ENCODE measurements around the gene FAM168A. TPM values are rescaled to one million over a fixed set of nuclear protein-coding genes. Genes with fewer than 3 reads are reported as not detected.

The FAM168A gene
- total RNA-seq, 1 donor: 28.2 TPM

DNA sequence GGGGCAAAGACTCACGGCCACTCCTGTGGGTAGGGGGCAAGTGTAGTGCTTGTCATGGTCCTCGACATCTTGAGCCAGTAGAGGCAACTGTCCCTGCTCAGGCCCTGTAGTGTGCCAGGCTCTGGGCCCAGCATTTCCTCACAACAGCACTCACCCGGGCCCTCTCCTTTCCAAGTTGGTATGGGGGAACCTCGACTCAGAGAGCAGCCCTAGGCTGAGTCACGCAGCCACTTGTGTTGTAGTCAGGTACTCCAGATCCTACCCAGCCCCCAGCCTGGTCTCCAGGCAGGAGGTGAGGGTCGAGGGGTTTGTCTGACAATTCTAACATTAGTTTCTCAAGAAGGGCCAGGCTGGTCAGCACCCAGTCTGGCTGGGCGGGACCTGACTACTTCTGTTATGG lies 217.6 kb downstream of the FAM168A start:
- peaks cover 51% of the 10 kb centered on the region for H4K20me1 ChIP-seq (ENCODE audit: insufficient read depth, low read length)
- no peak overlapping the region for H3K27ac ChIP-seq (ENCODE audit: low read depth, low read length)
- peaks cover 90% of the 10 kb centered on the region for H3K79me2 ChIP-seq (ENCODE audit: insufficient read depth, low read length)
- H3K27me3 ChIP-seq (ENCODE audit: insufficient read depth, low read length): no peaks in the 10 kb centered on the region
- peaks cover 23% of the 10 kb centered on the region for H3K4me1 ChIP-seq (ENCODE audit: insufficient read depth, low read length)
- TF ChIP-seq, protein P1, sequence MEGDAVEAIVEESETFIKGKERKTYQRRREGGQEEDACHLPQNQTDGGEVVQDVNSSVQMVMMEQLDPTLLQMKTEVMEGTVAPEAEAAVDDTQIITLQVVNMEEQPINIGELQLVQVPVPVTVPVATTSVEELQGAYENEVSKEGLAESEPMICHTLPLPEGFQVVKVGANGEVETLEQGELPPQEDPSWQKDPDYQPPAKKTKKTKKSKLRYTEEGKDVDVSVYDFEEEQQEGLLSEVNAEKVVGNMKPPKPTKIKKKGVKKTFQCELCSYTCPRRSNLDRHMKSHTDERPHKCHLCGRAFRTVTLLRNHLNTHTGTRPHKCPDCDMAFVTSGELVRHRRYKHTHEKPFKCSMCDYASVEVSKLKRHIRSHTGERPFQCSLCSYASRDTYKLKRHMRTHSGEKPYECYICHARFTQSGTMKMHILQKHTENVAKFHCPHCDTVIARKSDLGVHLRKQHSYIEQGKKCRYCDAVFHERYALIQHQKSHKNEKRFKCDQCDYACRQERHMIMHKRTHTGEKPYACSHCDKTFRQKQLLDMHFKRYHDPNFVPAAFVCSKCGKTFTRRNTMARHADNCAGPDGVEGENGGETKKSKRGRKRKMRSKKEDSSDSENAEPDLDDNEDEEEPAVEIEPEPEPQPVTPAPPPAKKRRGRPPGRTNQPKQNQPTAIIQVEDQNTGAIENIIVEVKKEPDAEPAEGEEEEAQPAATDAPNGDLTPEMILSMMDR (IDR thresholded peaks at IDR 0.05; ENCODE audit: extremely low read depth, low read depth, low read length): no peak
- no peak overlapping the region for H3K4me2 ChIP-seq (ENCODE audit: insufficient read depth, low read length)
- H2AFZ ChIP-seq (ENCODE audit: low read length): no peak overlapping the region
- no peak for DNase-seq (ENCODE audit: insufficient read length, low spot score, missing footprints)
- no peak overlapping the region for H3K4me3 ChIP-seq (ENCODE audit: insufficient read depth, low read length)
- no peaks in the 10 kb centered on the region for H3K9me3 ChIP-seq (ENCODE audit: low read depth, low read length)
- H3K36me3 ChIP-seq (ENCODE audit: insufficient read depth, low read length): no peaks in the 10 kb centered on the region

DNA sequence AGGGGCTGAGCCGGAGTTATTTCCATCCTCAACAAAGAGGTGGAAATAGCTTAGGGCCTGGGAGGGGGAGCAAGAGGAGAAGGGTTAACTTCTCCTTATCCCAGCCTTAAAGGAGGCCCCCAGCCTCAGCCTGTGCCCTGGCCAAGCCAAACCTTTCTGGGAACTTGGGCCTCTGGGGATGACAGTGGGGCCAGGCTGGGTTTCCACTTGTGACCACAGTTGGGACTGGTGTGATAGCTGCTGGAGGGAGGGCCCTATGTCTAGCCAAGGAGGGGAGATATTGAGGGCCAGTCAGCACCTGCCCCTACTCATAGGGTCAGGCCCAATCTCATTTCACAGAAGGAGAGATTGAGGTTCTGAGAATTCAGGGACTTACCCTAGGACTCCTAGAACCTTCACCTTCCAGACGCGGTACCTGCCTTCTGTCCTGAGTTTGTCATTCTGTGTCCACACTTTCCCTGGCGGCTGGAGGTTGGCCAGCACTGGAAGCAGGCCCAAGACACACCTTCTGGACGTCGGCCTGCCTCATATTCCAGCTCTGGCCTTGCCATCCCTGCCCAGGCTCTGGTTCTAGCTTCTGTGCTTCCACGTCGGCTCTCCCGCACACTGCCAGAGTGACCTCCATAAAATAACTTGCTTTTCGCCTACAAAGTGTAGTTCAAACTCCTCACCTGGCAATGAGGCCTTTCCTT lies 218.6 kb downstream of the FAM168A start:
- no peak for DNase-seq (ENCODE audit: insufficient read length, low spot score, missing footprints)
- Histone ChIP-seq H3K9me3 (ENCODE audit: low read depth, low read length) (no peaks in the 10 kb centered on the region), H3K79me2 (ENCODE audit: insufficient read depth, low read length) (peaks cover 80% of the 10 kb centered on the region), H3K4me2 (ENCODE audit: insufficient read depth, low read length) (no peak overlapping the region), H4K20me1 (ENCODE audit: insufficient read depth, low read length) (peaks cover 47% of the 10 kb centered on the region), H3K4me1 (ENCODE audit: insufficient read depth, low read length) (peaks cover 23% of the 10 kb centered on the region), H3K27ac (ENCODE audit: low read depth, low read length) (peak overlapping the region; percentile 23), H2AFZ (ENCODE audit: low read length) (no peak overlapping the region), H3K4me3 (ENCODE audit: insufficient read depth, low read length) (no peak overlapping the region), H3K36me3 (ENCODE audit: insufficient read depth, low read length) (no peaks in the 10 kb centered on the region), H3K27me3 (ENCODE audit: insufficient read depth, low read length) (no peaks in the 10 kb centered on the region)
- TF ChIP-seq, protein P1 (IDR thresholded peaks at IDR 0.05; ENCODE audit: extremely low read depth, low read depth, low read length): no peak

DNA sequence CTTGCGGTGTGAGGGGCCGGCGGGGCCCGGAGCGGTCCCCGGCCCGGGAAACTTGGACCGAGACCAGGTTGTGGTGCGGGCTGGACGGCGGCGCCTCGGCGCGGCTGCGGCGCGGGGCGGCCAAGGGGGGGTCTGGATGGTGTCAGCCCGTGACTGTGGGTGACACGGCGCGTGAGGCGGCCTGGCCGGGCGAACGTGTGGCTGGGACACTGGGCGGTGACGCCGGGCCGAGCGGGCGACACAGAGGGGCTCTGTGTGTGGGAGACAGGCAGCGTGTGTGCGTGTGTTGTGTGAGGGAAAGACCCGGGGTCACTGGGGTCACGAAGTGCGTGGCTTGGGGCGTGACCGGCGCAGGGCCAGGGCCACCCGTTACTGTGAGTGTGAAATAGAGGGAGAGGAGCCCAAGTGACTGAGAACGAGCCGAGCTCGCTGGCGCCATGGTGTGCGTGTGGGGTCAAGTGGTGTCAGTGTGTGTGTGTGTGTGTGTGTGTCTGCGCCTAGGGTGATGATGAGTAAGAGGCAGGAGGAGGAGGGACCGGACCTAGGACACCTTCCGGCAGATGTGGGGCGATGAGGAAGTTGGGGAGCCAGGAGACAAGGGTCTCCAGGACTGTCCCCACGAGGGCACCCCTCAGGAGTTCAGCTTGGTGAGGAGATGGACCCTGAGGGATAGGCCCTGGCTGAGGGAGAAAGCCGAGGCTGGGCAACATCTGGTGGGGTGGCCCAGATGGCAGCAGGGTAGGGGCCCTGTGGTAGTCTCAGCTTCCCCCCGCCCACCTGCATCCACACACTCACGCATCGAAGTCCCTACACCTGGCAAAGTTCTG lies 220.9 kb downstream of the FAM168A start:
- Histone ChIP-seq H2AFZ (ENCODE audit: low read length) (peak overlapping the region; percentile 77), H3K27me3 (ENCODE audit: insufficient read depth, low read length) (no peaks in the 10 kb centered on the region), H3K36me3 (ENCODE audit: insufficient read depth, low read length) (no peaks in the 10 kb centered on the region), H3K4me3 (ENCODE audit: insufficient read depth, low read length) (peak overlapping the region; percentile 95), H3K4me2 (ENCODE audit: insufficient read depth, low read length) (peak overlapping the region; percentile 97), H3K4me1 (ENCODE audit: insufficient read depth, low read length) (peaks cover 30% of the 10 kb centered on the region), H3K9me3 (ENCODE audit: low read depth, low read length) (no peaks in the 10 kb centered on the region), H3K27ac (ENCODE audit: low read depth, low read length) (peak overlapping the region; percentile 95), H4K20me1 (ENCODE audit: insufficient read depth, low read length) (peaks cover 26% of the 10 kb centered on the region), H3K79me2 (ENCODE audit: insufficient read depth, low read length) (peaks cover 57% of the 10 kb centered on the region)
- TF ChIP-seq, protein P1 (IDR thresholded peaks at IDR 0.05; ENCODE audit: extremely low read depth, low read depth, low read length): no peak
- peak; percentile 98 for DNase-seq (ENCODE audit: insufficient read length, low spot score, missing footprints)

Data from osteoblast (primary cell).